HepG2 (cell line): Measurements from ENCODE around the gene BRCA1. TPM values are rescaled to one million over a fixed set of nuclear protein-coding genes. Genes with fewer than 3 reads are reported as not detected.

Source experiments
- ESRRA ChIP-seq: sonication (generic); formaldehyde crosslinking; IDR thresholded peaks from 2 replicates; pipeline ENCODE4 v1.5.1; 2020; ENCODE audit warnings: mild to moderate bottlenecking, low read depth, missing genetic modification reagents
- NFAT5 ChIP-seq: sonication (generic); formaldehyde crosslinking; IDR thresholded peaks from 2 replicates; pipeline ENCODE4 v1.4.0; 2020; ENCODE audit warnings: missing genetic modification reagents
- RARG ChIP-seq: sonication (generic); formaldehyde crosslinking; IDR thresholded peaks from 2 replicates; pipeline ENCODE4 v1.4.0; 2020; ENCODE audit warnings: low read depth, mild to moderate bottlenecking, missing genetic modification reagents
- SRSF9 ChIP-seq: fragments of 200-400 bp; formaldehyde crosslinking; IDR thresholded peaks from 2 replicates; pipeline ENCODE4 v1.6.1; 2018; ENCODE audit warnings: borderline replicate concordance, mild to moderate bottlenecking, low read depth, low read length; ENCODE audit not compliant: insufficient read depth, poor library complexity, severe bottlenecking
- TCF7L2 ChIP-seq: IDR thresholded peaks from 2 replicates; pipeline ENCODE4 v1.6.1; 2011; ENCODE audit warnings: mild to moderate bottlenecking, low read depth, low read length, moderate library complexity
- THYN1 ChIP-seq: sonication (generic); formaldehyde crosslinking; IDR thresholded peaks from 2 replicates; pipeline ENCODE4 v1.8.1; 2023; ENCODE audit warnings: low read depth, mild to moderate bottlenecking, moderate library complexity, missing genetic modification reagents, borderline replicate concordance
- ZNF276 ChIP-seq: sonication (generic); formaldehyde crosslinking; IDR thresholded peaks from 2 replicates; pipeline ENCODE4 v1.4.0; 2020; ENCODE audit warnings: mild to moderate bottlenecking, low read depth, missing genetic modification reagents
- ZNF713 ChIP-seq: sonication (generic); formaldehyde crosslinking; IDR thresholded peaks from 2 replicates; pipeline ENCODE4 v1.4.0; 2020; ENCODE audit warnings: mild to moderate bottlenecking, missing genetic modification reagents
- polyA plus RNA-seq, 8 experiments: library from polyadenylated mRNA; depleted of rRNA in 3 of 8; stranded (reverse) in 7 of 8; unstranded in 1 of 8; fragments of >200 nt; fragmentation: Illumina TruSeq in 4 of 8; extraction: Trizol in 4 of 8; gene quantifications; 2 replicates each; pipeline versions ENCODE4 v1.2.1 to v1.2.3, GENCODE V29; 2011 to 2016; ENCODE audit warnings: low read depth in 4 of 8, missing spikeins in 1 of 8, mixed read lengths in 1 of 8; ENCODE audit not compliant: insufficient read depth in 1 of 8
- total RNA-seq, 5 experiments: library from RNA; depleted of rRNA; stranded (reverse); fragments of >200 nt; fragmentation: Illumina TruSeq; extraction: Trizol; gene quantifications; 2 replicates each; pipeline ENCODE4 v1.2.3, GENCODE V29; 2016; ENCODE audit warnings: low read depth in 1 of 5
- TF ChIP-seq, protein P1 (sequence below): sonication (generic); formaldehyde crosslinking; IDR thresholded peaks from 2 replicates; pipeline ENCODE4 v1.4.0; 2020; ENCODE audit warnings: missing genetic modification reagents
- TF ChIP-seq, protein P2 (sequence below): sonication (generic); formaldehyde crosslinking; IDR thresholded peaks from 2 replicates; pipeline ENCODE4 v1.4.0; 2020; ENCODE audit warnings: mild to moderate bottlenecking, missing genetic modification reagents
- TF ChIP-seq, protein P3 (sequence below): sonication (generic); formaldehyde crosslinking; IDR thresholded peaks from 2 replicates; pipeline ENCODE4 v1.4.0; 2020; ENCODE audit warnings: mild to moderate bottlenecking, missing genetic modification reagents
- TF ChIP-seq, protein P4 (sequence below): sonication (generic); formaldehyde crosslinking; IDR thresholded peaks from 2 replicates; pipeline ENCODE4 v1.4.0; 2020; ENCODE audit warnings: missing genetic modification reagents

Gene BRCA1
- total and polyA plus RNA-seq, 2 of the 13 experiments (the other 11 are each of a cell fraction or from before 2014, with no cell fraction given), result 13.3 to 37.5 TPM

GRCh38 chr17:43006639-43007551, 118.3 kb downstream of the BRCA1 start, which contains the start of gene IFI35 (continued):
- TF ChIP-seq SRSF9 (no peak), RARG (CRISPR knock-in tag) (no peak), TCF7L2 (no peak), THYN1 (no peak), NFAT5 (no peak), ZNF276 (CRISPR knock-in tag) (no peak; the same call in 1 of the 2 replicates), ESRRA (CRISPR knock-in tag) (no peak; the same call in 1 of the 2 replicates), ZNF713 (no peak)
- TF ChIP-seq, protein P1, sequence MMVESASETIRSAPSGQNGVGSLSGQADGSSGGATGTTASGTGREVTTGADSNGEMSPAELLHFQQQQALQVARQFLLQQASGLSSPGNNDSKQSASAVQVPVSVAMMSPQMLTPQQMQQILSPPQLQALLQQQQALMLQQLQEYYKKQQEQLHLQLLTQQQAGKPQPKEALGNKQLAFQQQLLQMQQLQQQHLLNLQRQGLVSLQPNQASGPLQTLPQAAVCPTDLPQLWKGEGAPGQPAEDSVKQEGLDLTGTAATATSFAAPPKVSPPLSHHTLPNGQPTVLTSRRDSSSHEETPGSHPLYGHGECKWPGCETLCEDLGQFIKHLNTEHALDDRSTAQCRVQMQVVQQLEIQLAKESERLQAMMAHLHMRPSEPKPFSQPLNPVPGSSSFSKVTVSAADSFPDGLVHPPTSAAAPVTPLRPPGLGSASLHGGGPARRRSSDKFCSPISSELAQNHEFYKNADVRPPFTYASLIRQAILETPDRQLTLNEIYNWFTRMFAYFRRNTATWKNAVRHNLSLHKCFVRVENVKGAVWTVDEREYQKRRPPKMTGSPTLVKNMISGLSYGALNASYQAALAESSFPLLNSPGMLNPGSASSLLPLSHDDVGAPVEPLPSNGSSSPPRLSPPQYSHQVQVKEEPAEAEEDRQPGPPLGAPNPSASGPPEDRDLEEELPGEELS (CRISPR knock-in tag), result peak; percentile 56; the same call in 1 of the 2 replicates
- TF ChIP-seq, protein P2, sequence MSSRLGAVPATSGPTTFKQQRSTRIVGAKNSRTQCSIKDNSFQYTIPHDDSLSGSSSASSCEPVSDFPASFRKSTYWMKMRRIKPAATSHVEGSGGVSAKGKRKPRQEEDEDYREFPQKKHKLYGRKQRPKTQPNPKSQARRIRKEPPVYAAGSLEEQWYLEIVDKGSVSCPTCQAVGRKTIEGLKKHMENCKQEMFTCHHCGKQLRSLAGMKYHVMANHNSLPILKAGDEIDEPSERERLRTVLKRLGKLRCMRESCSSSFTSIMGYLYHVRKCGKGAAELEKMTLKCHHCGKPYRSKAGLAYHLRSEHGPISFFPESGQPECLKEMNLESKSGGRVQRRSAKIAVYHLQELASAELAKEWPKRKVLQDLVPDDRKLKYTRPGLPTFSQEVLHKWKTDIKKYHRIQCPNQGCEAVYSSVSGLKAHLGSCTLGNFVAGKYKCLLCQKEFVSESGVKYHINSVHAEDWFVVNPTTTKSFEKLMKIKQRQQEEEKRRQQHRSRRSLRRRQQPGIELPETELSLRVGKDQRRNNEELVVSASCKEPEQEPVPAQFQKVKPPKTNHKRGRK, result no peak
- TF ChIP-seq, protein P3, sequence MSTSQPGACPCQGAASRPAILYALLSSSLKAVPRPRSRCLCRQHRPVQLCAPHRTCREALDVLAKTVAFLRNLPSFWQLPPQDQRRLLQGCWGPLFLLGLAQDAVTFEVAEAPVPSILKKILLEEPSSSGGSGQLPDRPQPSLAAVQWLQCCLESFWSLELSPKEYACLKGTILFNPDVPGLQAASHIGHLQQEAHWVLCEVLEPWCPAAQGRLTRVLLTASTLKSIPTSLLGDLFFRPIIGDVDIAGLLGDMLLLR, result no peak
- TF ChIP-seq, protein P4, sequence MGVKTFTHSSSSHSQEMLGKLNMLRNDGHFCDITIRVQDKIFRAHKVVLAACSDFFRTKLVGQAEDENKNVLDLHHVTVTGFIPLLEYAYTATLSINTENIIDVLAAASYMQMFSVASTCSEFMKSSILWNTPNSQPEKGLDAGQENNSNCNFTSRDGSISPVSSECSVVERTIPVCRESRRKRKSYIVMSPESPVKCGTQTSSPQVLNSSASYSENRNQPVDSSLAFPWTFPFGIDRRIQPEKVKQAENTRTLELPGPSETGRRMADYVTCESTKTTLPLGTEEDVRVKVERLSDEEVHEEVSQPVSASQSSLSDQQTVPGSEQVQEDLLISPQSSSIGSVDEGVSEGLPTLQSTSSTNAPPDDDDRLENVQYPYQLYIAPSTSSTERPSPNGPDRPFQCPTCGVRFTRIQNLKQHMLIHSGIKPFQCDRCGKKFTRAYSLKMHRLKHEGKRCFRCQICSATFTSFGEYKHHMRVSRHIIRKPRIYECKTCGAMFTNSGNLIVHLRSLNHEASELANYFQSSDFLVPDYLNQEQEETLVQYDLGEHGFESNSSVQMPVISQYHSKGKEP, result no peak
